ENCODE results near the gene NHSL2.

The NHSL2 gene

GRCh38 chrX:72020788-72021187, 110.1 kb downstream of the NHSL2 start:
- no peak for DNase-seq

- DNase-seq = peak in 1 of 2 experiments; percentile 1
Measured at GRCh38 chrX:72021975-72022374, 111.3 kb downstream of the NHSL2 start.

GRCh38 chrX:72023071-72023470, 112.4 kb downstream of the NHSL2 start:
- DNase-seq = no peak

- DNase-seq = no peak
Measured at GRCh38 chrX:72025236-72025770, 114.7 kb downstream of the NHSL2 start.

GRCh38 chrX:72026341-72027023, 115.8 kb downstream of the NHSL2 start:
- DNase-seq = no peak

GRCh38 chrX:72027024-72027913, 116.6 kb downstream of the NHSL2 start:
- DNase-seq = no peak

- no peak for DNase-seq
Measured at GRCh38 chrX:72027914-72028307, 117.3 kb downstream of the NHSL2 start.

- DNase-seq = no peak
Measured at GRCh38 chrX:72028701-72029470, 118.2 kb downstream of the NHSL2 start.

- DNase-seq = no peak
Measured at GRCh38 chrX:72029483-72030411, 119.1 kb downstream of the NHSL2 start.

GRCh38 chrX:72030431-72030830, 119.8 kb downstream of the NHSL2 start:
- no peak for DNase-seq

GRCh38 chrX:72031118-72031517, 120.5 kb downstream of the NHSL2 start:
- no peak for DNase-seq

GRCh38 chrX:72031634-72032033, 121.0 kb downstream of the NHSL2 start:
- no peak for DNase-seq

- no peak for DNase-seq
Measured at GRCh38 chrX:72037601-72038000, 127.0 kb downstream of the NHSL2 start.

GRCh38 chrX:72038016-72038415, 127.4 kb downstream of the NHSL2 start:
- DNase-seq = no peak

- no peak for DNase-seq
Measured at GRCh38 chrX:72038868-72039267, 128.2 kb downstream of the NHSL2 start.

GRCh38 chrX:72040506-72040905, 129.9 kb downstream of the NHSL2 start:
- no peak for DNase-seq

- DNase-seq = no peak
Measured at GRCh38 chrX:72041176-72041575, 130.5 kb downstream of the NHSL2 start.

GRCh38 chrX:72041871-72042851, 131.5 kb downstream of the NHSL2 start:
- no peak for DNase-seq

- no peak for DNase-seq
Measured at GRCh38 chrX:72042852-72043248, 132.2 kb downstream of the NHSL2 start.

- DNase-seq = no peak
Measured at GRCh38 chrX:72043636-72044035, 133.0 kb downstream of the NHSL2 start.

GRCh38 chrX:72045141-72045540, 134.5 kb downstream of the NHSL2 start:
- no peak for DNase-seq
